Heart right ventricle (tissue), 16 donors: Measurements from ENCODE around the gene CDK14. TPM values are rescaled to one million over a fixed set of nuclear protein-coding genes. Genes with fewer than 3 reads are reported as not detected.

Experiments
- ATAC-seq, 8 donors: fragments of 200-7000 bp; cut with Tn5 transposase; one replicate each; pipeline ENCODE4 v1.9.1; 2020; ENCODE audit warnings: mild to moderate bottlenecking in 8 of 8, moderate library complexity in 8 of 8, moderate number of reproducible peaks in 1 of 8
- DNase-seq, 2 donors: peaks; one replicate each; pipeline ENCODE4 v3.0.0-alpha.2; 2020
- H3K27ac ChIP-seq, 10 donors: fragments of 200-600 bp; sonication (generic) in 2 of 10; one replicate each; pipeline versions ENCODE4 v1.5.0 to v1.8.0; 2020 to 2022; ENCODE audit warnings: mild to moderate bottlenecking in 3 of 10
- H3K27me3 ChIP-seq, 7 donors: fragments of 200-600 bp; one replicate each; pipeline ENCODE4 v1.8.0; 2021 to 2022; ENCODE audit warnings: mild to moderate bottlenecking in 2 of 7
- H3K36me3 ChIP-seq, 9 donors: fragments of 200-600 bp; sonication (generic) in 1 of 9; one replicate each; pipeline versions ENCODE4 v1.5.0 to v1.8.0; 2020 to 2022; ENCODE audit warnings: mild to moderate bottlenecking in 2 of 9
- H3K4me1 ChIP-seq, 9 donors: fragments of 200-600 bp; sonication (generic) in 1 of 9; one replicate each; pipeline versions ENCODE4 v1.5.0 to v1.8.0; 2020 to 2022; ENCODE audit warnings: mild to moderate bottlenecking in 4 of 9
- H3K4me3 ChIP-seq, 10 donors: fragments of 200-600 bp; sonication (generic) in 2 of 10; one replicate each; pipeline versions ENCODE4 v1.5.0 to v1.8.0; 2020 to 2022; ENCODE audit warnings: mild to moderate bottlenecking in 7 of 10, moderate library complexity in 2 of 10
- H3K9me3 ChIP-seq, 11 donors: fragments of 200-600 bp in 10 of 11; sonication (generic) in 2 of 11; one replicate each; pipeline versions ENCODE4 v1.5.0 to v1.8.0; 2013 to 2022; ENCODE audit warnings: mild to moderate bottlenecking in 2 of 11, control low read depth in 1 of 11, moderate library complexity in 1 of 11
- whole genome bisulfite sequencing, 2 donors: extraction: QIAGEN DNeasy Blood & Tissue Kit; methylation state at CpG; one replicate each; pipeline ENCODE4 v1.1.7; 2013; ENCODE audit warnings: inconsistent platforms in 1 of 2; 5-methylcytosine and 5-hydroxymethylcytosine counted together
- intact Hi-C, 10 donors: fragments of 100-400 bp; cut with DNase I; formaldehyde crosslinking; loops; one replicate each; pipeline versions ENCODE4 v1.11.1 to v1.14.2; 2022
- polyA plus RNA-seq, 2 donors: library from polyadenylated mRNA; stranded (reverse); fragments of 200-250 nt; gene quantifications; one replicate each; pipeline ENCODE4 v1.2.3, GENCODE V29; 2013
- total RNA-seq, 10 donors: library from RNA; stranded (reverse); fragmentation: NEBNext Ultra II Directional in 3 of 10; extraction: Animal tissue kit (Norgen Biotek cat#: 25700) in 3 of 10; gene quantifications; one replicate each; pipeline versions ENCODE4 v1.2.1 to v1.2.4, GENCODE V29; 2021 to 2023
- TF ChIP-seq, protein P1 (sequence below), 9 donors: fragments of 200-600 bp; sonication (generic) in 2 of 9; IDR thresholded peaks; one replicate each; pipeline versions ENCODE4 v1.5.0 to v1.8.0; 2021 to 2022; ENCODE audit warnings: antibody characterized with exemption in 9 of 9, mild to moderate bottlenecking in 5 of 9, moderate library complexity in 1 of 9
- donor health status: Arrhythmogenic right ventricular cardiomyopathy.
- donor health status: ischemic (EF 13 %, LVEDD 7.1; RV severe dilation, severe dysfunction).
- donor health status: healthy with polysubstance abuse.
- donor health status: DM: no; HTN: yes; CAD: no.
- donor health status: DM: no; HTN: no; CAD: no.
- donor health status: ischemic (EF 25% LVEDD 6.9; RV normal size, moderate dysfunction).
- donor health status: ischemic (EF 25% LVEDD 5.7; RV mildly dilated, moderate dysfunction).
- donor health status: healthy.
- donor health status: DM: yes; HTN: yes; CAD: no.
- donor health status: Ischemic cardiomyopathy.
- donor health status: ischemic (EF 35%, LVEDD 5.7; RV mildly dilated, moderate dysfunction).
- donor health status: nonischemic (EF 11% LVEDD 7.7; RV severe dilation, severe dysfunction).
- donor health status: DM: yes; HTN: yes; CAD: no.
- donor health status: PGD.
- donor health status: ischemic (EF 29% LVEDD 5.4; RV normal size, mild dysfunction).
- donor health status: nonischemic (EF 23%, LVEDD 6.1; RV moderate dilation, normal function).

Gene CDK14
- total and polyA plus RNA-seq, 12 donors, result 3.9 to 36.5 (median 21.4) TPM

DNA sequence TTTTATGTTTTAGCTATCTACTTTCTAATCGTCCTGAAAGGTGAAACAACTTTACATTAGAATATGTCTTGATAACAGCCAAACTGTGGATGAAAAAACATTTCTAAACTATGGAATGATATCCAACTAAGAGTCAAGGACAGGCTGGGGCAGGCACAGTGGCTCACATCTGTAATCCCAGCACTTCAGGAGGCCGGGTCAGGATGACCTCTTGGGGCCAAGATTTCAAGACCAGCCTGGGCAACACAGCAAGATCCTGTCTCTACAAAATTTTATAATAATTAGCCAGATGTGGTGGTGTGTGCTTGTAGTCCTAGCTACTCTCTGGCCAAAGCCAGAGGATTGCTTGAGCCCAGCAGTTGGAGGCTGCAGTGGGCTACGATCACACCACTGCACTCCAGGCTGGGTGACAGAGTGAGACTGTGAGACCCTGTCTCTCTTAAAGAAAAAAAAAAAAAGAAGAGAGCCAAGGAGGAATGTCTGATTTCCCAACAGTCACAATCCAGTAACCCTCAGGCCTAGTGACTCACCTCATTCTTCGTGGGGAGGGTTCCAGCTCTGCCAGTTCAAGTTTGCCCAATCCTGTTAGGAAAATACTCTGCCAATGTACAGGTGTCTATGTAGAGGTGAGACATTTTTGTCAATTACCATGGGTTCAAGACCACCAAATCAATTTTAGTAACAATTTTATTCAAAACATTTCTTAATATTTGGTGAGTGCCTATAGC, 653.5 kb downstream of the CDK14 start:
- Histone ChIP-seq H3K4me3 (no peak overlapping the region), H3K27ac (no peak overlapping the region), H3K4me1 (no peaks in the 10 kb centered on the region), H3K36me3 (no peaks in the 10 kb centered on the region), H3K9me3 (peaks cover 0 to 8% (median 0%) of the 10 kb centered on the region in 11 donors), H3K27me3 (no peaks in the 10 kb centered on the region)
- DNase-seq, result no peak
- intact Hi-C loops, result no loop called here
- TF ChIP-seq, protein P1, sequence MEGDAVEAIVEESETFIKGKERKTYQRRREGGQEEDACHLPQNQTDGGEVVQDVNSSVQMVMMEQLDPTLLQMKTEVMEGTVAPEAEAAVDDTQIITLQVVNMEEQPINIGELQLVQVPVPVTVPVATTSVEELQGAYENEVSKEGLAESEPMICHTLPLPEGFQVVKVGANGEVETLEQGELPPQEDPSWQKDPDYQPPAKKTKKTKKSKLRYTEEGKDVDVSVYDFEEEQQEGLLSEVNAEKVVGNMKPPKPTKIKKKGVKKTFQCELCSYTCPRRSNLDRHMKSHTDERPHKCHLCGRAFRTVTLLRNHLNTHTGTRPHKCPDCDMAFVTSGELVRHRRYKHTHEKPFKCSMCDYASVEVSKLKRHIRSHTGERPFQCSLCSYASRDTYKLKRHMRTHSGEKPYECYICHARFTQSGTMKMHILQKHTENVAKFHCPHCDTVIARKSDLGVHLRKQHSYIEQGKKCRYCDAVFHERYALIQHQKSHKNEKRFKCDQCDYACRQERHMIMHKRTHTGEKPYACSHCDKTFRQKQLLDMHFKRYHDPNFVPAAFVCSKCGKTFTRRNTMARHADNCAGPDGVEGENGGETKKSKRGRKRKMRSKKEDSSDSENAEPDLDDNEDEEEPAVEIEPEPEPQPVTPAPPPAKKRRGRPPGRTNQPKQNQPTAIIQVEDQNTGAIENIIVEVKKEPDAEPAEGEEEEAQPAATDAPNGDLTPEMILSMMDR (IDR thresholded peaks at IDR 0.05), result no peak
- ATAC-seq, result no peak
- 82 to 84% methylated on average over 4 of the region's 4 CpGs for WGBS, 2 donors

DNA sequence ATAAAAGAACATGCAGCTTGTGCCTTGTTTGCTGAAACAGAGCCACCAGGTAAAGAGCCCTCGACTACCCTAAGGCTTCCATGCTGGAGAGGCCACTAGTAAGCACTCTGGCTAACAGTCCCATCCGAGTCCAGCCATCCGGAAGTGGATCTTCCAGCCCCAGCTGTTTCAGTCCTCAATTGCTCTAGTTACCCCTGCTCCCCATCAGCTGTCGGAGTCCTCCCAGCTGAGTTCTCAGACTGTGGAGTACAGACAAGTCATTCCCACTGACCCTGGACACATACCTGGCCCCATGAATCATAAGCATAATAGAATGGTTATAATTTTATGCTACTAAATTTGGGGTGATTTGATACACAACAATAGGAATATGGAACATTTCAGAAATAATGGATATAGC, 654.6 kb downstream of the CDK14 start:
- H3K36me3 ChIP-seq, result no peaks in the 10 kb centered on the region
- no peaks in the 10 kb centered on the region for H3K27me3 ChIP-seq
- TF ChIP-seq, protein P1 (IDR thresholded peaks at IDR 0.05), result no peak
- H3K9me3 ChIP-seq, result peaks cover 0 to 15% (median 0%) of the 10 kb centered on the region in 11 donors
- ATAC-seq, result no peak
- no peak overlapping the region for H3K27ac ChIP-seq
- intact Hi-C loops, result no loop called here
- DNase-seq, result no peak
- WGBS, 2 donors, result 92% methylated on average over 4 of the region's 4 CpGs
- no peaks in the 10 kb centered on the region for H3K4me1 ChIP-seq
- no peak overlapping the region for H3K4me3 ChIP-seq

DNA sequence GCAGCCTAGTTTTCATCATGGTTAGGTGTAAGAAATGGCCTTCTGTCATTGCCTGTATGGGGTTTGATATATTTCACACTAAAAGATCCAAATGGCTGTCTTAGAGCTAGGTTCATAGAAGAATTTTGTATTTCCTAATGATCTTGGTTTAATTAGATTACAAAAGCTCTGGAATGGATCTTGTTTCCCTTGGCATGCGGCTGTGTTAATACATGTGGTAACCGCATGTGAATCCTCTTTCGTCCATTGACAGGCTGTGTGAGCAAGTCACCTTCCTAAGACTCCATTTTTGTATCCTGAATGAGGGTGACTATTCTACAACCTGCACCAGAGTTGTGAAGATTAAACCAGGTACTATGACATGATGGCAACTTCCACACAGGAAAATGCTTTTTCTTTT, 655.8 kb downstream of the CDK14 start:
- H3K4me1 ChIP-seq, result no peaks in the 10 kb centered on the region
- ATAC-seq, result no peak
- no peak overlapping the region for H3K27ac ChIP-seq
- no peaks in the 10 kb centered on the region for H3K27me3 ChIP-seq
- no peak for DNase-seq
- no peaks in the 10 kb centered on the region for H3K36me3 ChIP-seq
- H3K4me3 ChIP-seq, result no peak overlapping the region
- TF ChIP-seq, protein P1 (IDR thresholded peaks at IDR 0.05), result no peak
- WGBS, 2 donors, result 86 to 95% methylated on average over 3 of the region's 3 CpGs
- intact Hi-C loops, result no loop called here
- peaks cover 0 to 27% (median 0%) of the 10 kb centered on the region in 11 donors for H3K9me3 ChIP-seq

Other genes with a start within 250 kb of the CDK14 start
- 10 to 100 TPM; 20.2 to 27.6 (median 23.7) TPM for gene GTPBP10, start 249.6 kb upstream of the CDK14 start, total RNA-seq
- gene GTPBP10, start 249.6 kb upstream of the CDK14 start, polyA plus RNA-seq, result 10 to 100 TPM; 15.5 to 20.3 TPM
- 10 to 100 TPM; 25.3 to 47.6 (median 38.2) TPM for gene CLDN12, start 192.9 kb upstream of the CDK14 start, total RNA-seq
- gene CLDN12, start 192.9 kb upstream of the CDK14 start, polyA plus RNA-seq, result 10 to 100 TPM; 12.6 to 38.3 TPM
- not detected for gene PTTG1IP2, start 126.7 kb upstream of the CDK14 start, total RNA-seq
- gene PTTG1IP2, start 126.7 kb upstream of the CDK14 start, polyA plus RNA-seq, result not detected